GM18502 (cell line): ENCODE results near the gene OR2M4.
"Not testable (repeated sequence)": the region's sequence is repeated elsewhere in the genome, so short reads cannot be mapped to it uniquely, and the experiment has no call there.

Source experiments
- ATAC-seq: cut with Tn5 transposase; IDR thresholded peaks from one replicate; pipeline ENCODE4 v1.9.1; 2021; ENCODE audit warnings: mild to moderate bottlenecking; ENCODE audit not compliant: unreplicated experiment, poor library complexity

OR2M4 gene

GRCh38 chr1:248231117-248231516 is at the start of gene OR2M4:
OR2M4 (plus strand) TSS chr1:248231417; CDS start chr1:248238929, 7,512 bp downstream.
- no peak for ATAC-seq

GRCh38 chr1:248183996-248184395 is 47.2 kb upstream of the OR2M4 start:
- peak; percentile 75 for ATAC-seq

- no peak for ATAC-seq
Observed at GRCh38 chr1:248187363-248187762, 43.9 kb upstream of the OR2M4 start.

- no peak for ATAC-seq
Observed at GRCh38 chr1:248189026-248189425, 42.2 kb upstream of the OR2M4 start.

- no peak for ATAC-seq
Observed at GRCh38 chr1:248194117-248194516, 37.1 kb upstream of the OR2M4 start.

- no peak for ATAC-seq
Observed at GRCh38 chr1:248196965-248197364, 34.3 kb upstream of the OR2M4 start, which contains the start of gene OR2M3. OR2M3 (plus strand) TSS chr1:248197265; CDS start chr1:248203068, 5,803 bp downstream.

GRCh38 chr1:248215880-248216279 is 15.3 kb upstream of the OR2M4 start:
- no peak for ATAC-seq

- no peak for ATAC-seq
Observed at GRCh38 chr1:248225537-248225936, 5.7 kb upstream of the OR2M4 start.

- ATAC-seq = no peak
Observed at GRCh38 chr1:248229360-248229908, 1.8 kb upstream of the OR2M4 start.

- ATAC-seq = no peak
Observed at GRCh38 chr1:248239478-248239877, 8.3 kb downstream of the OR2M4 start.

GRCh38 chr1:248243204-248243603 is 12.0 kb downstream of the OR2M4 start:
- peak; percentile 81 for ATAC-seq

- not testable (repeated sequence) for ATAC-seq
Observed at GRCh38 chr1:248259309-248259708, 28.1 kb downstream of the OR2M4 start.

- no peak for ATAC-seq
Observed at GRCh38 chr1:248268178-248268577, 37.0 kb downstream of the OR2M4 start.

GRCh38 chr1:248273225-248273624 is 42.0 kb downstream of the OR2M4 start:
- ATAC-seq = not testable (repeated sequence)

- no peak for ATAC-seq
Observed at GRCh38 chr1:248277876-248278275, 46.7 kb downstream of the OR2M4 start, which contains the start of gene OR2T33. OR2T33 (minus strand) TSS chr1:248277976; CDS start chr1:248273814, 4,162 bp downstream.

GRCh38 chr1:248288391-248288790 is 57.2 kb downstream of the OR2M4 start:
- ATAC-seq = no peak
